ENCODE data around the gene METTL22. TPM values are rescaled to one million over a fixed set of nuclear protein-coding genes. Genes with fewer than 3 reads are reported as not detected.

Gene METTL22
- total and polyA plus RNA-seq, 10 donors = 14.8 to 58.8 (median 41.8) TPM

- H3K27me3 ChIP-seq (replicated peaks in 1 of 7) = peaks cover 0 to 26% (median 0%) of the 10 kb centered on the region in 7 donors
- intact Hi-C loops (cut with DNase I; ENCODE audit: low total_unique reads) = no loop called here
- no peak overlapping the region for H3K27ac ChIP-seq
- no peaks in the 10 kb centered on the region for H3K36me3 ChIP-seq
- TF ChIP-seq POLR2AphosphoS5 (IDR thresholded peaks at IDR 0.05) = no peak
- TF ChIP-seq POLR2A (IDR thresholded peaks at IDR 0.05) = no peak
- no peak for TF ChIP-seq CTCF (IDR thresholded peaks at IDR 0.05 in 8 of 11, conservative IDR thresholded peaks at IDR 0.05 in 3 of 11)
- H3K9me3 ChIP-seq = no peaks in the 10 kb centered on the region
- WGBS, 5 donors = 84 to 97% (median 93%) methylated on average over 1 of the region's 1 CpG
- H3K4me3 ChIP-seq = no peak overlapping the region
- no peaks in the 10 kb centered on the region for H3K4me1 ChIP-seq
- DNase-seq = no peak
Measured at GRCh38 chr16:8611886-8612600, 9.5 kb upstream of the METTL22 start.

GRCh38 chr16:8614435-8615029, 7.0 kb upstream of the METTL22 start:
- Histone ChIP-seq H3K4me3 (no peak overlapping the region), H3K4me1 (no peaks in the 10 kb centered on the region), H3K27me3 (replicated peaks in 1 of 7) (peaks cover 0 to 20% (median 0%) of the 10 kb centered on the region in 7 donors), H3K36me3 (no peaks in the 10 kb centered on the region), H3K9me3 (no peaks in the 10 kb centered on the region), H3K27ac (no peak overlapping the region)
- DNase-seq = no peak
- intact Hi-C loops (cut with DNase I; ENCODE audit: low total_unique reads) = no loop called here
- WGBS, 5 donors = 66 to 72% (median 71%) methylated on average over 9 of the region's 9 CpGs
- TF ChIP-seq CTCF (IDR thresholded peaks at IDR 0.05 in 8 of 11, conservative IDR thresholded peaks at IDR 0.05 in 3 of 11) (no peak), POLR2AphosphoS5 (IDR thresholded peaks at IDR 0.05) (no peak), POLR2A (IDR thresholded peaks at IDR 0.05) (no peak)

- intact Hi-C loops (cut with DNase I; ENCODE audit: low total_unique reads) = no loop called here
- Histone ChIP-seq H3K27me3 (replicated peaks in 1 of 7) (peaks cover 0 to 12% (median 0%) of the 10 kb centered on the region in 7 donors), H3K9me3 (no peaks in the 10 kb centered on the region), H3K4me3 (no peak overlapping the region), H3K27ac (no peak overlapping the region), H3K4me1 (peaks cover 9 to 33% (median 21%) of the 10 kb centered on the region in 6 donors), H3K36me3 (peaks cover 0 to 11% (median 0%) of the 10 kb centered on the region in 6 donors)
- TF ChIP-seq CTCF (IDR thresholded peaks at IDR 0.05 in 8 of 11, conservative IDR thresholded peaks at IDR 0.05 in 3 of 11) (no peak), POLR2AphosphoS5 (IDR thresholded peaks at IDR 0.05) (no peak), POLR2A (IDR thresholded peaks at IDR 0.05) (no peak)
- no peak for DNase-seq
- 61 to 76% (median 72%) methylated on average over 5 of the region's 5 CpGs for WGBS, 5 donors
Measured at GRCh38 chr16:8619671-8620370, 1.7 kb upstream of the METTL22 start.

GRCh38 chr16:8620535-8620934, 963 bp upstream of the METTL22 start:
- Histone ChIP-seq H3K4me3 (no peak overlapping the region), H3K9me3 (no peaks in the 10 kb centered on the region), H3K27me3 (replicated peaks in 1 of 7) (peaks cover 0 to 12% (median 0%) of the 10 kb centered on the region in 7 donors), H3K4me1 (peaks cover 9 to 40% (median 21%) of the 10 kb centered on the region in 6 donors), H3K27ac (no peak overlapping the region), H3K36me3 (peaks cover 0 to 15% (median 3%) of the 10 kb centered on the region in 6 donors)
- 72 to 86% (median 76%) methylated on average over 6 of the region's 6 CpGs for WGBS, 5 donors
- intact Hi-C loops (cut with DNase I; ENCODE audit: low total_unique reads) = no loop called here
- DNase-seq = no peak
- no peak for TF ChIP-seq CTCF (IDR thresholded peaks at IDR 0.05 in 8 of 11, conservative IDR thresholded peaks at IDR 0.05 in 3 of 11)
- no peak for TF ChIP-seq POLR2A (IDR thresholded peaks at IDR 0.05)
- TF ChIP-seq POLR2AphosphoS5 (IDR thresholded peaks at IDR 0.05) = no peak
